GM21526 (cell line): ENCODE results near the gene PWP2.
"Not testable (repeated sequence)": the region's sequence is repeated elsewhere in the genome, so short reads cannot be mapped to it uniquely, and the experiment has no call there.

Experiments used
- ATAC-seq: cut with Tn5 transposase; IDR thresholded peaks from one replicate; pipeline ENCODE4 v1.9.1; 2021; ENCODE audit warnings: moderate library complexity; ENCODE audit not compliant: unreplicated experiment, low FRiP score

Gene PWP2

GRCh38 chr21:44159349-44160297, 52.4 kb downstream of the PWP2 start:
- not testable (repeated sequence) for ATAC-seq

- ATAC-seq: not testable (repeated sequence)
Observed at GRCh38 chr21:44160298-44160672, 53.1 kb downstream of the PWP2 start.

GRCh38 chr21:44160821-44161220, 53.6 kb downstream of the PWP2 start:
- ATAC-seq: not testable (repeated sequence)

GRCh38 chr21:44163167-44163653, 56.0 kb downstream of the PWP2 start:
- ATAC-seq: not testable (repeated sequence)

GRCh38 chr21:44165933-44166332, 58.7 kb downstream of the PWP2 start:
- not testable (repeated sequence) for ATAC-seq

GRCh38 chr21:44167527-44167926, 60.3 kb downstream of the PWP2 start:
- not testable (repeated sequence) for ATAC-seq

GRCh38 chr21:44170326-44170725, 63.1 kb downstream of the PWP2 start:
- not testable (repeated sequence) for ATAC-seq

- not testable (repeated sequence) for ATAC-seq
Observed at GRCh38 chr21:44170863-44171262, 63.7 kb downstream of the PWP2 start.

GRCh38 chr21:44171962-44172572, 64.9 kb downstream of the PWP2 start:
- not testable (repeated sequence) for ATAC-seq

- not testable (repeated sequence) for ATAC-seq
Observed at GRCh38 chr21:44172741-44173140, 65.5 kb downstream of the PWP2 start.

- not testable (repeated sequence) for ATAC-seq
Observed at GRCh38 chr21:44175189-44175588, 68.0 kb downstream of the PWP2 start.

GRCh38 chr21:44176127-44176526, 68.9 kb downstream of the PWP2 start:
- not testable (repeated sequence) for ATAC-seq
